ENCODE data around the gene PTPRCAP.

- TF ChIP-seq CTCF (IDR thresholded peaks at IDR 0.05), result no peak
- no peak for TF ChIP-seq POLR2A (IDR thresholded peaks at IDR 0.05)
Observed at GRCh38 chr11:67405688-67406339, 31.7 kb downstream of the PTPRCAP start.
